Measurements from ENCODE around the gene CRADD.

DNA sequence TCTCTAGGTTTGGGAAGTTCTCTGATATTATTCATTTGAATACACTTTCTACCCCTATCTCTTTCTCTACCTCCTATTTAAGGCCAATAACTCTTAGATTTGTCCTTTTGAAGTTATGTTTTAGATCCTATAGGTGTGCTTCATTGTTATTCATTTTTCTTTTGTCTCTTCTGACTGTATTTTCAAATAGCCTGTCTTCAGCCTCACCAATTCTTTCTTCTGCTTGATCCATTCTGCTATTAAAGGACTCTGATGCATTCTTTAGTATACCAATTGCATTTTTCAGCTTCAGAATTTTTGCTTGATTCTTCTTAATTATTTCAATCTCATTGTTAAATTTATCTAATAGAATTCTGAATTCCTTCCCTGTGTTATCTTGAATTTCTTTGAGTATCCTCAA is 199.2 kb downstream of the CRADD start:
- TF ChIP-seq CTCF (IDR thresholded peaks at IDR 0.05 in 4 of 5, conservative IDR thresholded peaks at IDR 0.05 in 1 of 5) (no peak), POLR2A (IDR thresholded peaks at IDR 0.05) (no peak)

Data from gastrocnemius medialis (tissue), 4 donors.